ENCODE results near the gene IGSF21. TPM values are rescaled to one million over a fixed set of nuclear protein-coding genes. Genes with fewer than 3 reads are reported as not detected.

Gene IGSF21
- total and polyA plus RNA-seq, 2 donors (not counting 3 experiments of a cell fraction or from before 2014, with no cell fraction given), result not detected

GRCh38 chr1:18121072-18121820, 13.6 kb downstream of the IGSF21 start:
- Histone ChIP-seq H3K27ac (ENCODE audit: insufficient read depth, low read depth, low read length) (no peak overlapping the region), H3K27me3 (ENCODE audit: control insufficient read depth in 2 of 2, insufficient read depth in 2 of 2, low read length in 2 of 2) (no peaks in the 10 kb centered on the region), H3K4me2 (ENCODE audit: insufficient read depth, low read length) (no peak overlapping the region), H4K20me1 (replicated peaks; ENCODE audit: control insufficient read depth, extremely low read depth, insufficient read depth, low read length) (no peaks in the 10 kb centered on the region), H2AFZ (ENCODE audit: low read depth, low read length) (no peak overlapping the region), H3K9me1 (replicated peaks; ENCODE audit: control insufficient read depth, extremely low read depth, insufficient read depth, low read length) (no peaks in the 10 kb centered on the region), H3K36me3 (ENCODE audit: control insufficient read depth in 2 of 2, extremely low read depth in 1 of 2, insufficient read depth in 2 of 2, low read length in 2 of 2) (no peaks in the 10 kb centered on the region), H3K4me1 (ENCODE audit: control insufficient read depth, extremely low read depth, insufficient read depth, low read length) (no peaks in the 10 kb centered on the region), H3K79me2 (ENCODE audit: control insufficient read depth, insufficient read depth, low read length) (no peaks in the 10 kb centered on the region), H3K9me3 (replicated peaks; ENCODE audit: control insufficient read depth, insufficient read depth, low read length) (no peaks in the 10 kb centered on the region), H3K4me3 (replicated peaks in 1 of 3; ENCODE audit: insufficient read depth in 1 of 3, low read depth in 1 of 3, low read length in 3 of 3) (no peak overlapping the region), H3K9ac (replicated peaks; ENCODE audit: extremely low read depth, insufficient read depth, low read length) (no peak overlapping the region)
- DNase-seq (ENCODE audit: low read depth, low spot score), result no peak
- CTCF ChIA-PET, result no interaction called here
- POLR2A ChIA-PET, result no interaction called here
- no peak for TF ChIP-seq POLR2A (IDR thresholded peaks at IDR 0.05; ENCODE audit: low read depth, low read length)
- no peak for TF ChIP-seq GATA2 (IDR thresholded peaks at IDR 0.05; ENCODE audit: insufficient read depth, insufficient read length, low read depth, low read length)
- no peak for TF ChIP-seq JUN (IDR thresholded peaks at IDR 0.05; ENCODE audit: borderline replicate concordance, insufficient read depth, insufficient read length, low read depth)
- TF ChIP-seq, protein P1, sequence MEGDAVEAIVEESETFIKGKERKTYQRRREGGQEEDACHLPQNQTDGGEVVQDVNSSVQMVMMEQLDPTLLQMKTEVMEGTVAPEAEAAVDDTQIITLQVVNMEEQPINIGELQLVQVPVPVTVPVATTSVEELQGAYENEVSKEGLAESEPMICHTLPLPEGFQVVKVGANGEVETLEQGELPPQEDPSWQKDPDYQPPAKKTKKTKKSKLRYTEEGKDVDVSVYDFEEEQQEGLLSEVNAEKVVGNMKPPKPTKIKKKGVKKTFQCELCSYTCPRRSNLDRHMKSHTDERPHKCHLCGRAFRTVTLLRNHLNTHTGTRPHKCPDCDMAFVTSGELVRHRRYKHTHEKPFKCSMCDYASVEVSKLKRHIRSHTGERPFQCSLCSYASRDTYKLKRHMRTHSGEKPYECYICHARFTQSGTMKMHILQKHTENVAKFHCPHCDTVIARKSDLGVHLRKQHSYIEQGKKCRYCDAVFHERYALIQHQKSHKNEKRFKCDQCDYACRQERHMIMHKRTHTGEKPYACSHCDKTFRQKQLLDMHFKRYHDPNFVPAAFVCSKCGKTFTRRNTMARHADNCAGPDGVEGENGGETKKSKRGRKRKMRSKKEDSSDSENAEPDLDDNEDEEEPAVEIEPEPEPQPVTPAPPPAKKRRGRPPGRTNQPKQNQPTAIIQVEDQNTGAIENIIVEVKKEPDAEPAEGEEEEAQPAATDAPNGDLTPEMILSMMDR (IDR thresholded peaks at IDR 0.05; ENCODE audit: extremely low read depth in 1 of 2, insufficient read depth in 1 of 2, low read depth in 1 of 2, low read length in 2 of 2), result no peak
- no peak for TF ChIP-seq POLR2AphosphoS5 (IDR thresholded peaks at IDR 0.05; ENCODE audit: insufficient read depth, low read depth, low read length)
- no peak for TF ChIP-seq MYC (IDR thresholded peaks at IDR 0.05; ENCODE audit: low read depth, low read length)
- TF ChIP-seq FOS (IDR thresholded peaks at IDR 0.05; ENCODE audit: borderline replicate concordance, insufficient read depth, low read length), result no peak
- no peak for TF ChIP-seq MAX (IDR thresholded peaks at IDR 0.05; ENCODE audit: insufficient read depth, insufficient read length)
- TF ChIP-seq EZH2 (IDR thresholded peaks at IDR 0.05; ENCODE audit: borderline replicate concordance, low read depth, low read length, severe bottlenecking), result no peak
- dilution Hi-C loops (cut with MboI; ENCODE audit: extremely low pct_ligation_motif_present, low sequenced_read_pairs), result no loop called here
- BruUV-seq (replicated peaks), result no TSS peak
- no peak for FAIRE-seq
- intact Hi-C loops (cut with micrococcal nuclease), result no loop called here
